HL-60 (cell line): Measurements from ENCODE around the gene ZMIZ1.

ENCODE experiments used
- GABPA ChIP-seq: IDR thresholded peaks from 2 replicates; pipeline ENCODE4 v1.6.1; 2012; ENCODE audit warnings: low read depth
- TF ChIP-seq, protein P1 (sequence below): IDR thresholded peaks from one replicate; pipeline ENCODE4 v1.5.1; 2011; ENCODE audit warnings: low read length, control low read depth, inconsistent platforms; ENCODE audit not compliant: insufficient read depth

DNA sequence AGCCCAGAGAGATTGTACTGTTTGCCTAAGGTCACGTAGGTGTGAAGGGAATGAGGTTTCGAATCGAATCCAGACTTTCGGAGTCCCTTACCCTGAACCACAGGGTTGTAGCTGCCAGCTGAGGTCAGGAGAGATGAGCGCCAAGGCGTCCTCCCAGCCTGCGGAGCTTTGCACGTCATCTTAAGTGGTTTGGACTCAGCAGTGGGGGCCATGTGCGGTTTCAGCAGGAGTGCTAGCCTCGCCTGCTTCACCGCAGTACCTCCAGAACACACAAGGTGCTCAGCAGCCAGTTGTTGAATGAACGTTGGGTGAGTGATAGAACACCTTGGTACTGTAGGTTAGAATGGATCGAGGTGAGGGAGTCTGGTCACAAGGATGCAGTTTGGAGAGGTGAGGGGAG, 203.6 kb downstream of the ZMIZ1 start:
- TF ChIP-seq GABPA, result no peak
- TF ChIP-seq, protein P1, sequence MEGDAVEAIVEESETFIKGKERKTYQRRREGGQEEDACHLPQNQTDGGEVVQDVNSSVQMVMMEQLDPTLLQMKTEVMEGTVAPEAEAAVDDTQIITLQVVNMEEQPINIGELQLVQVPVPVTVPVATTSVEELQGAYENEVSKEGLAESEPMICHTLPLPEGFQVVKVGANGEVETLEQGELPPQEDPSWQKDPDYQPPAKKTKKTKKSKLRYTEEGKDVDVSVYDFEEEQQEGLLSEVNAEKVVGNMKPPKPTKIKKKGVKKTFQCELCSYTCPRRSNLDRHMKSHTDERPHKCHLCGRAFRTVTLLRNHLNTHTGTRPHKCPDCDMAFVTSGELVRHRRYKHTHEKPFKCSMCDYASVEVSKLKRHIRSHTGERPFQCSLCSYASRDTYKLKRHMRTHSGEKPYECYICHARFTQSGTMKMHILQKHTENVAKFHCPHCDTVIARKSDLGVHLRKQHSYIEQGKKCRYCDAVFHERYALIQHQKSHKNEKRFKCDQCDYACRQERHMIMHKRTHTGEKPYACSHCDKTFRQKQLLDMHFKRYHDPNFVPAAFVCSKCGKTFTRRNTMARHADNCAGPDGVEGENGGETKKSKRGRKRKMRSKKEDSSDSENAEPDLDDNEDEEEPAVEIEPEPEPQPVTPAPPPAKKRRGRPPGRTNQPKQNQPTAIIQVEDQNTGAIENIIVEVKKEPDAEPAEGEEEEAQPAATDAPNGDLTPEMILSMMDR, result no peak
